PFSK-1 (cell line): Measurements from ENCODE around the gene MARK3.

Source experiments
- FOXP2 ChIP-seq: optimal IDR thresholded peaks from 2 replicates; pipeline ENCODE3; 2011; ENCODE audit warnings: borderline replicate concordance, control low read depth, inconsistent platforms; ENCODE audit not compliant: insufficient read depth; ENCODE audit errors: extremely low read length, extremely low read depth
- POLR2AphosphoS5 ChIP-seq: IDR thresholded peaks from 2 replicates; pipeline ENCODE4 v1.6.1; 2012; ENCODE audit warnings: low read depth, mild to moderate bottlenecking, control low read depth, low read length, moderate library complexity
- REST ChIP-seq, 2 experiments: IDR thresholded peaks; 2 replicates each; pipeline versions ENCODE4 v1.6.1 to v1.8.0; 2011 to 2012; ENCODE audit warnings: low read depth in 2 of 2, low read length in 2 of 2, control low read depth in 1 of 2, inconsistent platforms in 1 of 2, mild to moderate bottlenecking in 1 of 2, moderate library complexity in 1 of 2; ENCODE audit not compliant: insufficient read depth in 1 of 2
- SIN3A ChIP-seq: IDR thresholded peaks from 2 replicates; pipeline ENCODE4 v1.6.1; 2012; ENCODE audit warnings: mild to moderate bottlenecking, low read length, moderate library complexity, borderline replicate concordance; ENCODE audit not compliant: insufficient read depth
- TAF1 ChIP-seq: IDR thresholded peaks from 2 replicates; pipeline ENCODE4 v1.6.1; 2012; ENCODE audit warnings: low read length, control low read depth, borderline replicate concordance; ENCODE audit not compliant: insufficient read depth

Gene MARK3

GRCh38 chr14:103408491-103409155 lies 23.4 kb downstream of the MARK3 start:
- no peak for TF ChIP-seq POLR2AphosphoS5
- TF ChIP-seq FOXP2, result peak; percentile 38

GRCh38 chr14:103416916-103417315 lies 31.7 kb downstream of the MARK3 start:
- TF ChIP-seq POLR2AphosphoS5 (no peak), SIN3A (no peak), TAF1 (no peak), REST (IDR thresholded peaks at IDR 0.05; ENCODE audit: insufficient read depth in 1 of 2, low read depth in 2 of 2, low read length in 2 of 2) (no peak), FOXP2 (no peak)

GRCh38 chr14:103418481-103418818 lies 33.2 kb downstream of the MARK3 start:
- TF ChIP-seq REST (IDR thresholded peaks at IDR 0.05; ENCODE audit: insufficient read depth in 1 of 2, low read depth in 2 of 2, low read length in 2 of 2) (no peak), FOXP2 (no peak), POLR2AphosphoS5 (no peak), SIN3A (no peak), TAF1 (no peak)

GRCh38 chr14:103421556-103421955 lies 36.3 kb downstream of the MARK3 start:
- no peak for TF ChIP-seq SIN3A
- no peak for TF ChIP-seq REST (IDR thresholded peaks at IDR 0.05; ENCODE audit: insufficient read depth in 1 of 2, low read depth in 2 of 2, low read length in 2 of 2)
- no peak for TF ChIP-seq TAF1
- TF ChIP-seq POLR2AphosphoS5, result no peak
- TF ChIP-seq FOXP2, result no peak

GRCh38 chr14:103423050-103423461 lies 37.8 kb downstream of the MARK3 start:
- TF ChIP-seq SIN3A (no peak), REST (IDR thresholded peaks at IDR 0.05; ENCODE audit: insufficient read depth in 1 of 2, low read depth in 2 of 2, low read length in 2 of 2) (no peak), TAF1 (no peak), FOXP2 (no peak), POLR2AphosphoS5 (no peak)
